Fibroblast of lung (primary cell): ENCODE data around the gene SPATC1L. TPM values are rescaled to one million over a fixed set of nuclear protein-coding genes. Genes with fewer than 3 reads are reported as not detected.
A peak's percentile ranks its signal among the peaks of the same experiment; 100 is the strongest.
"Not testable (repeated sequence)": the region's sequence is repeated elsewhere in the genome, so short reads cannot be mapped to it uniquely, and the experiment has no call there.

Source experiments
- DNase-seq, 2 donors: peaks; one replicate each; pipeline versions ENCODE4 v3.0.0 to v3.0.0-alpha.2; 2010; ENCODE audit warnings: low read depth in 2 of 2
- H2AFZ ChIP-seq: 2 replicates; pipeline ENCODE4 v1.5.1; 2012; ENCODE audit warnings: low read length, control low read depth, inconsistent platforms
- H3K27ac ChIP-seq: 2 replicates; pipeline ENCODE4 v1.5.1; 2011; ENCODE audit warnings: low read length, control low read depth; ENCODE audit not compliant: insufficient read depth
- H3K27me3 ChIP-seq: 2 replicates; pipeline ENCODE4 v1.5.1; 2011; ENCODE audit warnings: mild to moderate bottlenecking, low read length; ENCODE audit not compliant: control insufficient read depth, insufficient read depth
- H3K36me3 ChIP-seq: 2 replicates; pipeline ENCODE4 v1.5.1; 2011; ENCODE audit warnings: low read length; ENCODE audit not compliant: control insufficient read depth, insufficient read depth
- H3K4me1 ChIP-seq: 2 replicates; pipeline ENCODE4 v1.5.1; 2011; ENCODE audit warnings: low read length; ENCODE audit not compliant: control insufficient read depth, insufficient read depth; ENCODE audit errors: extremely low read depth
- H3K4me2 ChIP-seq: 2 replicates; pipeline ENCODE4 v1.5.1; 2011; ENCODE audit warnings: low read length, control low read depth; ENCODE audit not compliant: insufficient read depth; ENCODE audit errors: extremely low read depth
- H3K4me3 ChIP-seq, 4 experiments: fragments of 200-600 bp in 1 of 4; sonication (generic) in 1 of 4; replicated peaks in 1 of 4; 2 replicates each; pipeline ENCODE4 v1.5.1; 2011 to 2016; ENCODE audit warnings: low read length in 4 of 4, low read depth in 3 of 4, mild to moderate bottlenecking in 3 of 4, control low read depth in 2 of 4, inconsistent platforms in 1 of 4, mixed read lengths in 1 of 4; ENCODE audit not compliant: insufficient read depth in 1 of 4; ENCODE audit errors: control extremely low read depth in 1 of 4
- H3K79me2 ChIP-seq: 2 replicates; pipeline ENCODE4 v1.5.1; 2012; ENCODE audit warnings: mild to moderate bottlenecking, low read length, inconsistent platforms; ENCODE audit not compliant: control insufficient read depth, insufficient read depth
- H3K9ac ChIP-seq: 2 replicates; pipeline ENCODE4 v1.5.1; 2011; ENCODE audit warnings: mild to moderate bottlenecking, low read length, control low read depth; ENCODE audit not compliant: insufficient read depth
- H3K9me3 ChIP-seq: 2 replicates; pipeline ENCODE4 v1.5.1; 2012; ENCODE audit warnings: low read depth, low read length; ENCODE audit not compliant: control insufficient read depth, insufficient read depth
- H4K20me1 ChIP-seq: 2 replicates; pipeline ENCODE4 v1.5.1; 2011; ENCODE audit warnings: low read length; ENCODE audit not compliant: control insufficient read depth, insufficient read depth; ENCODE audit errors: extremely low read depth
- CTCF ChIP-seq, 2 donors: IDR thresholded peaks in 1 of 2; conservative IDR thresholded peaks in 1 of 2; 1 replicate in 1 of 2; 2 replicates in 1 of 2; pipeline ENCODE4 v1.5.1; 2011 to 2012; ENCODE audit warnings: low read length in 2 of 2, control low read depth in 1 of 2, inconsistent platforms in 1 of 2, low read depth in 1 of 2, mild to moderate bottlenecking in 1 of 2
- EZH2 ChIP-seq: IDR thresholded peaks from 2 replicates; pipeline ENCODE4 v1.5.1; 2012; ENCODE audit warnings: low read length, control low read depth, mild to moderate bottlenecking; ENCODE audit errors: missing control alignments
- polyA plus RNA-seq, 2 donors: library from polyadenylated mRNA; depleted of rRNA in 1 of 2; stranded (reverse) in 1 of 2; unstranded in 1 of 2; fragments of >200 nt; gene quantifications; 2 replicates each; pipeline ENCODE4 v1.2.1, GENCODE V29; 2011 to 2012; ENCODE audit warnings: missing spikeins in 1 of 2
- total RNA-seq: library from RNA; depleted of rRNA; stranded (reverse); fragments of >200 nt; gene quantifications from 2 replicates; pipeline ENCODE4 v1.2.1, GENCODE V29; 2014

Gene SPATC1L
- total and polyA plus RNA-seq, 2 donors (not counting 1 experiment from before 2014, with no cell fraction given): 2.9 to 9.6 TPM

- not testable (repeated sequence) for H3K36me3 ChIP-seq, H3K4me1 ChIP-seq, H3K27ac ChIP-seq, H2AFZ ChIP-seq, H4K20me1 ChIP-seq, H3K9ac ChIP-seq, H3K79me2 ChIP-seq, H3K4me3 ChIP-seq, H3K9me3 ChIP-seq, H3K27me3 ChIP-seq, H3K4me2 ChIP-seq
- peak in 1 of 2 donors; percentile 36 for DNase-seq
- TF ChIP-seq CTCF (conservative IDR thresholded peaks at IDR 0.05 in 1 of 2, IDR thresholded peaks at IDR 0.05 in 1 of 2; ENCODE audit: low read depth in 1 of 2, low read length in 2 of 2): peak; percentile 45 to 69
Measured at GRCh38 chr21:46147429-46147828, 36.8 kb downstream of the SPATC1L start.

GRCh38 chr21:46146856-46147255 is 37.4 kb downstream of the SPATC1L start:
- no peak overlapping the region for H2AFZ ChIP-seq
- H4K20me1 ChIP-seq: no peaks in the 10 kb centered on the region
- no peaks in the 10 kb centered on the region for H3K79me2 ChIP-seq
- H3K4me3 ChIP-seq: no peak overlapping the region
- H3K4me1 ChIP-seq: peaks cover 3% of the 10 kb centered on the region
- H3K27me3 ChIP-seq: no peaks in the 10 kb centered on the region
- TF ChIP-seq EZH2: no peak
- TF ChIP-seq CTCF (conservative IDR thresholded peaks at IDR 0.05 in 1 of 2, IDR thresholded peaks at IDR 0.05 in 1 of 2; ENCODE audit: low read depth in 1 of 2, low read length in 2 of 2): no peak
- no peaks in the 10 kb centered on the region for H3K9me3 ChIP-seq
- no peak overlapping the region for H3K9ac ChIP-seq
- H3K36me3 ChIP-seq: no peaks in the 10 kb centered on the region
- no peak overlapping the region for H3K27ac ChIP-seq
- no peak for DNase-seq
- H3K4me2 ChIP-seq: no peak overlapping the region

GRCh38 chr21:46145840-46146691 is 38.2 kb downstream of the SPATC1L start:
- Histone ChIP-seq H3K4me1 (peaks cover 3% of the 10 kb centered on the region), H3K9ac (no peak overlapping the region), H3K4me3 (no peak overlapping the region), H3K27me3 (no peaks in the 10 kb centered on the region), H3K9me3 (no peaks in the 10 kb centered on the region), H3K27ac (no peak overlapping the region), H2AFZ (no peak overlapping the region), H3K79me2 (no peaks in the 10 kb centered on the region), H3K4me2 (no peak overlapping the region), H4K20me1 (no peaks in the 10 kb centered on the region), H3K36me3 (no peaks in the 10 kb centered on the region)
- TF ChIP-seq EZH2 (no peak), CTCF (conservative IDR thresholded peaks at IDR 0.05 in 1 of 2, IDR thresholded peaks at IDR 0.05 in 1 of 2; ENCODE audit: low read depth in 1 of 2, low read length in 2 of 2) (no peak)
- DNase-seq: no peak
